GM19372 (cell line): ENCODE results near the gene FRRS1.

Source experiments
- ATAC-seq: cut with Tn5 transposase; IDR thresholded peaks from one replicate; pipeline ENCODE4 v1.9.1; 2021; ENCODE audit warnings: mild to moderate bottlenecking, low read depth, moderate library complexity; ENCODE audit not compliant: unreplicated experiment

FRRS1 gene

GRCh38 chr1:99735852-99736251, 30.6 kb downstream of the FRRS1 start:
- no peak for ATAC-seq

GRCh38 chr1:99731384-99731783, 35.1 kb downstream of the FRRS1 start:
- no peak for ATAC-seq

- ATAC-seq = peak; percentile 58
Observed at GRCh38 chr1:99728494-99729235, 37.8 kb downstream of the FRRS1 start.

GRCh38 chr1:99727575-99728185, 38.8 kb downstream of the FRRS1 start:
- ATAC-seq = no peak

GRCh38 chr1:99726818-99727217, 39.6 kb downstream of the FRRS1 start:
- ATAC-seq = no peak

- ATAC-seq = no peak
Observed at GRCh38 chr1:99726407-99726806, 40.0 kb downstream of the FRRS1 start.

GRCh38 chr1:99725996-99726395, 40.4 kb downstream of the FRRS1 start:
- no peak for ATAC-seq

GRCh38 chr1:99723251-99723650, 43.2 kb downstream of the FRRS1 start:
- ATAC-seq = no peak

GRCh38 chr1:99717005-99717404, 49.4 kb downstream of the FRRS1 start:
- no peak for ATAC-seq

- ATAC-seq = no peak
Observed at GRCh38 chr1:99713006-99713405, 53.4 kb downstream of the FRRS1 start.

GRCh38 chr1:99710994-99711393, 55.4 kb downstream of the FRRS1 start:
- ATAC-seq = no peak

GRCh38 chr1:99707535-99708142, 58.8 kb downstream of the FRRS1 start:
- peak; percentile 65 for ATAC-seq

- ATAC-seq = no peak
Observed at GRCh38 chr1:99705385-99705784, 61.0 kb downstream of the FRRS1 start.

GRCh38 chr1:99704356-99704816, 62.0 kb downstream of the FRRS1 start:
- no peak for ATAC-seq

GRCh38 chr1:99702221-99702620, 64.2 kb downstream of the FRRS1 start:
- ATAC-seq = no peak

GRCh38 chr1:99700020-99700419, 66.4 kb downstream of the FRRS1 start:
- no peak for ATAC-seq

GRCh38 chr1:99697580-99697979, 68.9 kb downstream of the FRRS1 start:
- ATAC-seq = no peak

GRCh38 chr1:99696616-99697015, 69.8 kb downstream of the FRRS1 start:
- ATAC-seq = no peak

- ATAC-seq = no peak
Observed at GRCh38 chr1:99691175-99691574, 75.3 kb downstream of the FRRS1 start.

- ATAC-seq = peak; percentile 89
Observed at GRCh38 chr1:99685516-99686180, 80.8 kb downstream of the FRRS1 start.

GRCh38 chr1:99682291-99682751, 84.1 kb downstream of the FRRS1 start:
- ATAC-seq = no peak
